Nephron progenitor cell (in vitro differentiated cells): Measurements from ENCODE around the gene CFL1.
"Not testable (repeated sequence)": the region's sequence is repeated elsewhere in the genome, so short reads cannot be mapped to it uniquely, and the experiment has no call there.

Experiments
- DNase-seq: peaks from one replicate; pipeline ENCODE4 v3.0.0; 2021
- H3K27ac Mint-ChIP-seq: 2 replicates; pipeline ENCODE4 v1.8.0; 2021; ENCODE audit warnings: mild to moderate bottlenecking, moderate library complexity, mixed read lengths
- H3K27me3 Mint-ChIP-seq: 2 replicates; pipeline ENCODE4 v1.8.0; 2021; ENCODE audit warnings: mild to moderate bottlenecking, low read depth, mixed read lengths; ENCODE audit not compliant: poor library complexity
- H3K36me3 Mint-ChIP-seq: 2 replicates; pipeline ENCODE4 v1.8.0; 2021; ENCODE audit warnings: low read depth, mixed read lengths
- H3K4me1 Mint-ChIP-seq: 2 replicates; pipeline ENCODE4 v1.8.0; 2021; ENCODE audit warnings: mixed read lengths
- H3K4me3 Mint-ChIP-seq: 2 replicates; pipeline ENCODE4 v1.8.0; 2021; ENCODE audit warnings: mild to moderate bottlenecking, moderate library complexity, mixed read lengths
- H3K9me3 Mint-ChIP-seq: 2 replicates; pipeline ENCODE4 v1.8.0; 2021; ENCODE audit warnings: mild to moderate bottlenecking, moderate library complexity, mixed read lengths
- TF ChIP-seq, protein P1 (sequence below): fragments of 200-600 bp; sonication (generic); IDR thresholded peaks from 2 replicates; pipeline ENCODE4 v1.5.0; 2021; ENCODE audit warnings: antibody characterized with exemption

CFL1 gene

DNA sequence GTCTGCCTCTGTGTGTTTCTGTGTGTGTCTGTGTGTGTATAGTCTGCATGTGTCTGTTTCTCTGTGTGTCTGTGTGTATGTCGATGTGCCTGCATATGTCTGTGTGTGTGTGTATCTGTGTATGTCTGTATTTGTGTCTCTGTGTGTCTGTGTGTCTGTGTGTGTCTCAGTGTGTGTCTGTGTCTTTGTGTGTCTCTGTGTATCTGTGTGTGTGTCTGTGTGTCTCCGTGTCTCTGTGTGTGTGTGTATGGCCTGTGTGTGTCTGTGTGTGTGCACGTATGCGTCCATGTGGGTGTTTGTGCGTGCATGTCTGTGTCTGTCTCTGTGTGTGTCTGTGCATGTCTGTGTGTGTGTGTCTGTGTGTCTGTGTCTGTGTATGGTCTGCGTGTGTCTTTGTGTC lies 23.8 kb downstream of the CFL1 start:
- peaks cover 21% of the 10 kb centered on the region for H3K4me1 Mint-ChIP-seq
- H3K36me3 Mint-ChIP-seq: no peaks in the 10 kb centered on the region
- H3K4me3 Mint-ChIP-seq: no peak overlapping the region
- DNase-seq: no peak
- TF ChIP-seq, protein P1, sequence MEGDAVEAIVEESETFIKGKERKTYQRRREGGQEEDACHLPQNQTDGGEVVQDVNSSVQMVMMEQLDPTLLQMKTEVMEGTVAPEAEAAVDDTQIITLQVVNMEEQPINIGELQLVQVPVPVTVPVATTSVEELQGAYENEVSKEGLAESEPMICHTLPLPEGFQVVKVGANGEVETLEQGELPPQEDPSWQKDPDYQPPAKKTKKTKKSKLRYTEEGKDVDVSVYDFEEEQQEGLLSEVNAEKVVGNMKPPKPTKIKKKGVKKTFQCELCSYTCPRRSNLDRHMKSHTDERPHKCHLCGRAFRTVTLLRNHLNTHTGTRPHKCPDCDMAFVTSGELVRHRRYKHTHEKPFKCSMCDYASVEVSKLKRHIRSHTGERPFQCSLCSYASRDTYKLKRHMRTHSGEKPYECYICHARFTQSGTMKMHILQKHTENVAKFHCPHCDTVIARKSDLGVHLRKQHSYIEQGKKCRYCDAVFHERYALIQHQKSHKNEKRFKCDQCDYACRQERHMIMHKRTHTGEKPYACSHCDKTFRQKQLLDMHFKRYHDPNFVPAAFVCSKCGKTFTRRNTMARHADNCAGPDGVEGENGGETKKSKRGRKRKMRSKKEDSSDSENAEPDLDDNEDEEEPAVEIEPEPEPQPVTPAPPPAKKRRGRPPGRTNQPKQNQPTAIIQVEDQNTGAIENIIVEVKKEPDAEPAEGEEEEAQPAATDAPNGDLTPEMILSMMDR: no peak
- peaks cover 7% of the 10 kb centered on the region for H3K9me3 Mint-ChIP-seq
- H3K27me3 Mint-ChIP-seq: peaks cover 24% of the 10 kb centered on the region
- no peak overlapping the region for H3K27ac Mint-ChIP-seq

DNA sequence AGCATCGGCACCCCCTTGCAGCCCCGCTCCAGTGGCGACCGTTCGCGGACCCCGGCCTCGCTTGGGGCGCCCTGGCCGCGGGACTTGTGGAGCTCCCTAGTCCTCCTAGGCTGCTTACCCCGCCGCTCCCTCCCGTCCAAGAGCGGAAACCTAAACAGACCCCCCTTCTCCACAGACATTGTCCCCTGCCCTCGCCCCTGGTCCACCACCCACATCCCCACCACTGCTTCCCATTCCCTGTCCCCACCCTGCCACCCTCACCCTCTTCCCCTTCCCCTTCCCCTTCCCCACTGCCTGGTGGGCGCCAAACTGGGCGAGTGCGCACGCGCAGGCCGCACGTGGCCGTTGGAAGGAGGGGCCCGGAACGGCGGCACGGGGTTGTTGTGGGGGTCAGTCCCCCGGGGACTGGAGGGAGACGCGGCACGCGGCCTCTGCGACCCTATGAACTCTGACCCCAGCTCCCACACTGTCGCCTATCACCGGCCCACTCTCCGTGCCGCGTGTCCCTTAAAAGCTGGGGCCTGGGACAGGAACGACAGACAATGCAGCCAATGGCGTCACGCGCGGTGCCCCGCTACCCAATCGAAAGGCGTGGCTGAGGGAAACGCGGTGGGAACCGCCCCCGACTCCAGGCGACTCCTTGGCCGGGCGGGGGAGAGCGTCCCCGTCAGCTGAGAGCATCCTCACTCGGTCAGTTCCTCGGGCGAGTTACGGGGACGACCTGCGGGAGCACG lies 24.5 kb downstream of the CFL1 start, which contains the start of gene SNX32:
Gene SNX32, plus strand, starts transcription at position 667 of the 734 bp plus-strand sequence. CDS start 103 bp downstream, outside the sequence.
- Mint-ChIP-seq H3K4me3 (no peak within 1 kb of the TSS), H3K4me1 (peaks cover 21% of the 10 kb centered on the region), H3K9me3 (peaks cover 7% of the 10 kb centered on the region), H3K27ac (no peak within 1 kb of the TSS), H3K27me3 (peaks cover 24% of the 10 kb centered on the region), H3K36me3 (no peaks in the 10 kb centered on the region)
- TF ChIP-seq, protein P1: no peak
- DNase-seq: peak; percentile 97

DNA sequence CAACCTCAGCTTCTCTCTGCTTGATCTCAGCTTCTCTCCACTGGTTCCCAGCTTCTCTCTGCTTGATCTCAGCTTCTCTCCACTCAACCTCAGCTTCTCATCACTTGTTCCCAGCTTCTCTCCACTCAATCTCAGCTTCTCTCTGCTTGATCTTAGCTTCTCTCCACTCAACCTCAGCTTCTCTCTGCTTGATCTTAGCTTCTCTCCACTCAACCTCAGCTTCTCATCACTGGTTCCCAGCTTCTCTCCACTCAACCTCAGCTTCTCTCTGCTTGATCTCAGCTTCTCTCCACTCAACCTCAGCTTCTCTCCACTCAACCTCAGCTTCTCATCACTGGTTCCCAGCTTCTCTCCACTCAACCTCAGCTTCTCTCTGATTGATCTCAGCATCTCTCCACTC lies 25.7 kb downstream of the CFL1 start:
- not testable (repeated sequence) for H3K9me3 Mint-ChIP-seq, DNase-seq, H3K36me3 Mint-ChIP-seq, H3K27ac Mint-ChIP-seq
- H3K4me1 Mint-ChIP-seq: peaks cover 21% of the 10 kb centered on the region
- H3K27me3 Mint-ChIP-seq: peaks cover 21% of the 10 kb centered on the region
- peak overlapping the region; percentile 16 for H3K4me3 Mint-ChIP-seq

DNA sequence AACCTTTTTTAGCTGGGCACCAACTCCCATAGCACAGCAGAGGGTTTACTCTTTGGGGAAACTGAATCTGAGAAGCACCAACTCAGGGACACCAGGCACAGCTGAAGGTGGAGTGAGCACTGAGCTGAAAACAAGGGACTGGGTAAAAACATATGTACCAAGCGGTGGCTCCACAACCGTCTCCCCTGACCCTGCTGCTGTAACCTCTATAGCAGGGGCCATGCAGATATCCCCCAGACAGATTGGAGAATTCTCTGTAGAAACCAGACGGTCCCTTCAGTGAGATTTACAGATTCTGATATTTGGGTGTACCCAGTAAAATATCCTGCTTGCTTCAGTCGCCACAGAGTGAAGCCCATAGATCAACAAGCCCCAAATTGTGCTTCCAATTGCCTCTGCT lies 28.5 kb downstream of the CFL1 start:
- Mint-ChIP-seq H3K27me3 (peaks cover 21% of the 10 kb centered on the region), H3K27ac (no peak overlapping the region), H3K9me3 (no peaks in the 10 kb centered on the region), H3K4me1 (peaks cover 21% of the 10 kb centered on the region), H3K4me3 (no peak overlapping the region), H3K36me3 (no peaks in the 10 kb centered on the region)
- TF ChIP-seq, protein P1: no peak
- no peak for DNase-seq

DNA sequence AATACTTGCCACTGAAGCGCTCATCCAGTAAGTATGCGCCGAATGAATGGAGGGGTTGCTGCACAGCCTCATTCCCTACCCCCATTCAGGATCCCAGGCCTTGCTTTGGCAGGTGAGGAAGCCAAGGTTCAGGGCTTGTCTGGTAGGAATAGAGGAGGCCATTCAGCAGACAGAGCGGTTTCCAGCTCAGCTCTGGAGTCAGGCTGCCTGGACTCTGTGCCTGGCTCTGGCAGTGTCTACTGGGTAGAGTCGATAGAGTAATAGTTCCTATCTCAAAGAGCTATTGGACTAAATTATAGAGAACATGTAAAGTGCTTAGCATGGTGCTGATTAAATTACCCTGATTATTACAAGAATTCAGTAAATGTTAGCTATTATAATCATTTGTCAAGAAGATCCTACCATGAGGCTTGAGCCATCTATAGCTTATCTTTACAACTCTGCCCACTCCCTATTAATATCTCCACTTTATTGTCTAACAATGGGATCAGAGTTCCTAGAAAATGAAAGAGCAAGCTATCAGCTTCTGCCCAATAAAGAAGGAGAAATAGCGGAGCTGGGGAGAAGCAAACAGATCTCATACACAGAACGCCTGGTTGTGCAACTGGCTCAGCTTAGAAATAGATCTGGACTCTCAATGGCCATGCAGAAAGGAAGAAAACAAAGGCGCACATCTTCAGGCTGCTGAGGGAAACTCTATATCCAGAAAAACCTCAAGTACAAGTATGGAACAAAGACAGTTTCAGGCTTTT lies 30.8 kb downstream of the CFL1 start:
- peaks cover 16% of the 10 kb centered on the region for H3K27me3 Mint-ChIP-seq

More for the DNA sequence above, 30.8 kb downstream of the CFL1 start:
- Mint-ChIP-seq H3K9me3 (no peaks in the 10 kb centered on the region), H3K4me1 (peaks cover 21% of the 10 kb centered on the region), H3K36me3 (no peaks in the 10 kb centered on the region), H3K4me3 (no peak overlapping the region), H3K27ac (no peak overlapping the region)
- DNase-seq: no peak
- TF ChIP-seq, protein P1: no peak
